Upper lobe of left lung (tissue), 6 donors: ENCODE data around the gene ESAM. TPM values are rescaled to one million over a fixed set of nuclear protein-coding genes. Genes with fewer than 3 reads are reported as not detected.

ENCODE experiments used
- ATAC-seq, 2 donors: fragments of 200-7000 bp; cut with Tn5 transposase; one replicate each; pipeline ENCODE4 v1.9.1; 2022; ENCODE audit warnings: mild to moderate bottlenecking in 2 of 2, moderate library complexity in 2 of 2; ENCODE audit not compliant: low FRiP score in 2 of 2
- DNase-seq, 2 donors: peaks; one replicate each; pipeline ENCODE4 v3.0.0-alpha.2; 2019 to 2020
- H3K27ac ChIP-seq, 4 donors: fragments of 200-600 bp; sonication (generic); one replicate each; pipeline ENCODE4 v1.5.1; 2016 to 2019
- H3K27me3 ChIP-seq, 4 donors: fragments of 200-600 bp; sonication (generic); one replicate each; pipeline ENCODE4 v1.5.1; 2017 to 2019
- H3K36me3 ChIP-seq, 4 donors: fragments of 200-600 bp; sonication (generic); one replicate each; pipeline ENCODE4 v1.5.1; 2016 to 2019
- H3K4me1 ChIP-seq, 4 donors: fragments of 200-600 bp; sonication (generic); one replicate each; pipeline ENCODE4 v1.5.1; 2018 to 2019
- H3K4me3 ChIP-seq, 4 donors: fragments of 200-600 bp; sonication (generic); one replicate each; pipeline ENCODE4 v1.5.1; 2017 to 2019; ENCODE audit warnings: mild to moderate bottlenecking in 2 of 4, moderate library complexity in 1 of 4
- H3K9me3 ChIP-seq, 4 donors: fragments of 200-600 bp; sonication (generic); one replicate each; pipeline ENCODE4 v1.5.1; 2018 to 2019
- EP300 ChIP-seq, 4 donors: sonication (generic); formaldehyde crosslinking; IDR thresholded peaks; one replicate each; pipeline ENCODE4 v1.5.1; 2017; ENCODE audit warnings: antibody characterized with exemption in 4 of 4, control low read depth in 2 of 4
- POLR2A ChIP-seq, 4 donors: fragments of 450-650 bp; IDR thresholded peaks; one replicate each; pipeline ENCODE4 v1.5.1; 2016 to 2017; ENCODE audit warnings: antibody characterized with exemption in 4 of 4, mild to moderate bottlenecking in 2 of 4
- POLR2AphosphoS5 ChIP-seq, 2 donors: sonication (generic); formaldehyde crosslinking; IDR thresholded peaks; one replicate each; pipeline ENCODE4 v1.5.1; 2017; ENCODE audit warnings: antibody characterized with exemption in 2 of 2
- WGBS, 2 donors: methylation state at CpG; one replicate each; pipeline ENCODE4 v1.1.5; 2017 to 2018; 5-methylcytosine and 5-hydroxymethylcytosine counted together
- total RNA-seq, 6 donors: library from RNA; depleted of rRNA in 4 of 6; stranded (reverse); fragments of >200 nt in 4 of 6; gene quantifications; one replicate each; pipeline versions ENCODE4 v1.1.0 to v1.2.1, GENCODE V29; 2016 to 2021
- TF ChIP-seq, protein P1 (sequence below), 6 experiments: fragments of 450-650 bp in 4 of 6; fragments of 200-600 bp in 2 of 6; sonication (generic) in 2 of 6; IDR thresholded peaks; one replicate each; pipeline ENCODE4 v1.5.1; 2016 to 2019; ENCODE audit warnings: antibody characterized with exemption in 6 of 6
- donor health status: DM: no; HTN: no; CAD: no; lungs with moderate emphysema.
- donor health status: DM: no; HTN: yes; CAD: no; lungs with severe emphysema.

Gene ESAM
- total RNA-seq, 6 donors from 2014 or later, result 39.8 to 177 (median 128) TPM

DNA sequence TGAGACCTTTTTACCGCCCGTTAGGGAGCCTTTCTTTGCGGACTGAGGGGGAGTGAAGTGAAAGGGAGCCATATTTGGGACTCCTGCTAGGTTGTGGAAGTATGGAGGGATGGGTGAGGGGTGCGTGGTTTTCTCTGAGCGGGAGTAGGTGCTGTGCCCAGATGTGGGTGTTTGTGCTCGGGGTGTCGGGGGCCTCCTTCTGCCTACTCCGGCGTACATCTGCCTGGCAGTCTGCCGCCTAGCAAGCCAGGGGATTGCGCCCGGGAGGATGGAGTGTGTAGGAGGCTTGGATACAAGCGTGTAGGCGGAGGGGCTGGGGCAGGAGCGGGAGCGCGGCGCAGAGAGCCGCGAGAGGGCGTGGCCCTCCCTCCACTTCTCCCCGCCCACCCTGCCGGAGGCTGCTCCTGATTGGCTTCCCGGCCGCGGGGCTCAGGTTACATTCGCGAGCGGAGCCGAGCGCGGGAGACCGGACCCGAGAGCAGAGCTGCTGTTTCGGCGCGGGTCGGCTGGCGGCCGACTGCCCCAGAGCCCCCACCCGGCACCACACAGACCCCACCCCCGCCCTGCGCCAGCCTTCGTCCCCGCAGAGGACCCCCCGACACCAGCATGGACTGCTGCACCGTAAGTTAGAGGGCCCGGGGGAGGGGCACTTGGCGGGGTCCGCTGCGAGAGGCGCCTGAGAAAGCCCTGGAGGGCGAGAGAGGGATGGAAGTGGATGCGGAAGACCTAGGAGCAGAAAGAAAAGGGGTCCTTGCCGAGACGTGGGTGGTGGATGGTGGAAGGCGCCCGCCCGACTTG, 22.4 kb downstream of the ESAM start, which contains the start of gene NRGN:
TSS of gene NRGN (plus strand) at position 464 of the 798 bp plus-strand sequence. CDS start at position 607, 143 bp downstream.
- Histone ChIP-seq H3K27me3 (no peaks in the 10 kb centered on the region), H3K9me3 (no peaks in the 10 kb centered on the region), H3K4me3 (peak within 1 kb of the TSS; percentile 62 to 82 (median 76)), H3K4me1 (peaks cover 10 to 25% (median 17%) of the 10 kb centered on the region in 4 donors), H3K36me3 (no peaks in the 10 kb centered on the region), H3K27ac (peak within 1 kb of the TSS; percentile 47 to 78 (median 66))
- ATAC-seq (peak; percentile 96 to 98), DNase-seq (peak; percentile 94 to 96)
- TF ChIP-seq EP300 (IDR thresholded peaks at IDR 0.05) (no peak), POLR2A (IDR thresholded peaks at IDR 0.05) (peak in 1 of 4 donors; percentile 60), POLR2AphosphoS5 (IDR thresholded peaks at IDR 0.05) (peak in 1 of 2 donors; percentile 60)
- TF ChIP-seq, protein P1, sequence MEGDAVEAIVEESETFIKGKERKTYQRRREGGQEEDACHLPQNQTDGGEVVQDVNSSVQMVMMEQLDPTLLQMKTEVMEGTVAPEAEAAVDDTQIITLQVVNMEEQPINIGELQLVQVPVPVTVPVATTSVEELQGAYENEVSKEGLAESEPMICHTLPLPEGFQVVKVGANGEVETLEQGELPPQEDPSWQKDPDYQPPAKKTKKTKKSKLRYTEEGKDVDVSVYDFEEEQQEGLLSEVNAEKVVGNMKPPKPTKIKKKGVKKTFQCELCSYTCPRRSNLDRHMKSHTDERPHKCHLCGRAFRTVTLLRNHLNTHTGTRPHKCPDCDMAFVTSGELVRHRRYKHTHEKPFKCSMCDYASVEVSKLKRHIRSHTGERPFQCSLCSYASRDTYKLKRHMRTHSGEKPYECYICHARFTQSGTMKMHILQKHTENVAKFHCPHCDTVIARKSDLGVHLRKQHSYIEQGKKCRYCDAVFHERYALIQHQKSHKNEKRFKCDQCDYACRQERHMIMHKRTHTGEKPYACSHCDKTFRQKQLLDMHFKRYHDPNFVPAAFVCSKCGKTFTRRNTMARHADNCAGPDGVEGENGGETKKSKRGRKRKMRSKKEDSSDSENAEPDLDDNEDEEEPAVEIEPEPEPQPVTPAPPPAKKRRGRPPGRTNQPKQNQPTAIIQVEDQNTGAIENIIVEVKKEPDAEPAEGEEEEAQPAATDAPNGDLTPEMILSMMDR (IDR thresholded peaks at IDR 0.05), result peak in 1 of 6 experiments; percentile 4
- 3 to 4% methylated on average over 25 to 49 of the region's 59 CpGs for WGBS, 2 donors

DNA sequence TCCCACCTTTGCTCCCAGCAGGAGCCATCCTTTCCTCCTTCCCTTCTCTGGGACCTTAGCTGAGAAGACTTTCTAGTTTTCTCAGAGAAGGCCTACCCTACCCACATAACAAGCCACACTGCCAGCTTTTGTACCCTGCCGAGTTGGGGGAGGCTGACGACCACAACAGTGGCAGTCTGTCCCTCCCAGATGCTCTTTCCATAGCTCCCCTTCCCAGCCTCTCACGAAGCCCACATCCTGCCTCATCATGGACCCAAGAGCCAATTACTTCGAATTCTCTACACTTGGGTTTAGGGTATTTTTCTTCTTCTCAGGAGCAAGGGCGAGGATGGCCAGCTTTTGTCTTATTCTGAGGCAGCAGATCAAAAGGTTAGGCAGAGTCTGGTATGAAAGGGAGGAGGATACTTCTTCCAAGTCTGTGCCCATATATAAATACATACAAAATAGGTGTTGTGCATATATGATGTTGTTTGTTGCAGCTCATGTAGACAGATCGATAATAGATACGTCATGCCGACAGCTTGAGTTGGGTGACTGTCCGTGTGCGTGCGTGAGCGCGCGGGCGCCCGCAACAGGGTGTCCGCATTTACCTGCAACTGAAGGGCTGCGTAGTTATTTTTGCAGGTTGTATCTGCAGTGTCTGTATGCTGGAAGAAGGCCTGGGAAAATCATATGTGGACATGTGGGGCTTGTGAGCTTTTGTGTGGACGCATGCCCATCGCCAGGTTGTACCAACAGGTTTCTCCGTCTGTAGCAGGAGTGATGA, 23.2 kb downstream of the ESAM start:
- DNase-seq (peak in 1 of 2 donors; percentile 81), ATAC-seq (no peak)
- no peaks in the 10 kb centered on the region for H3K36me3 ChIP-seq
- H3K27ac ChIP-seq, result peak overlapping the region in 1 of 4 donors; percentile 77
- WGBS, 2 donors, result 84 to 88% methylated on average over 21 of the region's 21 CpGs
- peak overlapping the region in 2 of 4 donors; percentile 75 to 82 for H3K4me3 ChIP-seq
- TF ChIP-seq POLR2AphosphoS5 (IDR thresholded peaks at IDR 0.05) (no peak), POLR2A (IDR thresholded peaks at IDR 0.05) (no peak), EP300 (IDR thresholded peaks at IDR 0.05) (no peak)
- TF ChIP-seq, protein P1 (IDR thresholded peaks at IDR 0.05), result no peak
- peaks cover 10 to 25% (median 17%) of the 10 kb centered on the region in 4 donors for H3K4me1 ChIP-seq
- H3K27me3 ChIP-seq, result no peaks in the 10 kb centered on the region
- no peaks in the 10 kb centered on the region for H3K9me3 ChIP-seq

DNA sequence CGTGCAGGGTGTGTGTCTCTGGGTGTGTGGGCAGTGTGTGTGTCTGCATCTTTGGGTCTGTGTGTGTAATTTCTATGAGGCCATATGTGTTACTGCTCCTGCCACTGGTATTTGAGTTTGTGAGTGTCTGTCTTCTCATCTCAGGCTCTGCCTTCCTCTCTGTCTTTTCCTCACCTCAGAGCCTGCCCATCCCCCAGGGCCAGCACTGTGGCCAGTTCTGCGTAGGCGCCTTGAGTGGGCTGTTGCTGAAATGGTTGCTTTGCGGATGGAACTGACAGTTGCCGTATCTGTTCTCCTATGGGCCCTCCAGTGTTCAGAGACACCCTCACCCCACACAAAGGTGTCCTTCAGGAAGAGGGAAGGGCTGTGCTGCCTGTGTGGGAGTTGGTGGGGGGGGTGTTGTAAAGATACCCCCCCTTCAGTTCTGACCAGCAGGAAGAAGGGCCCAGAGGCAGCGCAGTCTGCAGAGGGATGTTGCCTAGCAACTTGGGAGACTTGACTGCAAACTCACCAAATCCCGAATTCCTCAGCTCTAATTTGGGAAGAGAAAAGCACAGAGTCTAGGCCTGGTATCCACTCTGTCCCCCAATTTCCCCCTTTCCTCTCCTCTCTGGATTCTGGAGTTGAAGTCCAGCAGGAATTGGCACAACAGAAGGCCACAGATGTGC, 24.3 kb downstream of the ESAM start:
- Histone ChIP-seq H3K4me3 (no peak overlapping the region), H3K27me3 (no peaks in the 10 kb centered on the region), H3K27ac (no peak overlapping the region), H3K4me1 (peaks cover 10 to 25% (median 17%) of the 10 kb centered on the region in 4 donors), H3K36me3 (no peaks in the 10 kb centered on the region), H3K9me3 (no peaks in the 10 kb centered on the region)
- ATAC-seq, result no peak
- TF ChIP-seq EP300 (IDR thresholded peaks at IDR 0.05) (no peak), POLR2AphosphoS5 (IDR thresholded peaks at IDR 0.05) (no peak), POLR2A (IDR thresholded peaks at IDR 0.05) (no peak)
- no peak for DNase-seq
- WGBS, 2 donors, result 87 to 93% methylated on average over 7 of the region's 7 CpGs

DNA sequence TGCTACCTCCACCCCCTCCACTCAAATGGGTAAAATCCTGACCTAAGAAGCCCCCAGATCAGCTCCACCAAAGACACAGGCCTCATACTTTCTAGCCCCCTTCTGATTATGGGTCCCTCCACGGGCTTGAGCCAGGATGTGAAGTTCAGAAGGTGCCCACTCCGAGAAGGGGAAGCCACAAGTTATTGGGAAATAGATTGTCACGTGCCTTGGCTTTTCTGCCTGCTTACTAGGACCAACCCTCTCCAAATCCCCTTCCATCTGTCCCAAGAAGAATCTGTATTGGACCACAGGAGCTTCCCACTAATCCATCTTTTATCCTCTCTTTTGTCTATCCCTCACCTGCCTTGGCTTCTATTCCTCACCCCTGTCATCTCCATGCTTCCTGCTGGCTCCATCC, 25.4 kb downstream of the ESAM start:
- Histone ChIP-seq H3K27ac (no peak overlapping the region), H3K27me3 (no peaks in the 10 kb centered on the region), H3K4me3 (no peak overlapping the region), H3K36me3 (no peaks in the 10 kb centered on the region), H3K9me3 (no peaks in the 10 kb centered on the region), H3K4me1 (peaks cover 13 to 27% (median 21%) of the 10 kb centered on the region in 4 donors)
- no peak for TF ChIP-seq POLR2AphosphoS5 (IDR thresholded peaks at IDR 0.05)
- TF ChIP-seq, protein P1 (IDR thresholded peaks at IDR 0.05), result no peak
- TF ChIP-seq EP300 (IDR thresholded peaks at IDR 0.05), result no peak
- no peak for TF ChIP-seq POLR2A (IDR thresholded peaks at IDR 0.05)
- no peak for ATAC-seq
- WGBS, 2 donors, result 59 to 61% methylated on average over 3 of the region's 3 CpGs
- DNase-seq, result peak in 1 of 2 donors; percentile 70
